HepG2 (cell line): ENCODE data around the gene PAXX. TPM values are rescaled to one million over a fixed set of nuclear protein-coding genes. Genes with fewer than 3 reads are reported as not detected.

Source experiments
- BATF2 ChIP-seq: sonication (generic); formaldehyde crosslinking; IDR thresholded peaks from 2 replicates; pipeline ENCODE4 v1.8.0; 2022; ENCODE audit warnings: mild to moderate bottlenecking, missing genetic modification reagents, moderate library complexity
- BORCS8-MEF2B ChIP-seq: sonication (generic); formaldehyde crosslinking; IDR thresholded peaks from 2 replicates; pipeline ENCODE4 v1.8.0; 2022; ENCODE audit warnings: mild to moderate bottlenecking, missing genetic modification reagents
- EED ChIP-seq: sonication (generic); formaldehyde crosslinking; IDR thresholded peaks from 2 replicates; pipeline ENCODE4 v1.5.0; 2020; ENCODE audit warnings: mild to moderate bottlenecking, missing genetic modification reagents
- ELF1 ChIP-seq: sonication (generic); formaldehyde crosslinking; IDR thresholded peaks from 2 replicates; pipeline ENCODE4 v1.4.0; 2020; ENCODE audit warnings: missing genetic modification reagents
- HIC2 ChIP-seq: sonication (generic); formaldehyde crosslinking; IDR thresholded peaks from 2 replicates; pipeline ENCODE4 v1.9.0; 2022; ENCODE audit warnings: low read depth, missing genetic modification reagents
- KDM3A ChIP-seq: IDR thresholded peaks from 2 replicates; pipeline ENCODE4 v1.6.1; 2018; ENCODE audit warnings: low read depth, missing compliant biosample characterization
- MXD4 ChIP-seq: IDR thresholded peaks from 2 replicates; pipeline ENCODE4 v1.6.1; 2016; ENCODE audit warnings: mild to moderate bottlenecking, missing biosample characterization, missing genetic modification reagents
- MZF1 ChIP-seq: sonication (generic); formaldehyde crosslinking; IDR thresholded peaks from 2 replicates; pipeline ENCODE4 v1.8.1; 2023; ENCODE audit warnings: mild to moderate bottlenecking, missing genetic modification reagents, borderline replicate concordance
- NBN ChIP-seq: fragments of 450-650 bp; conservative IDR thresholded peaks from 2 replicates; pipeline ENCODE4 v1.6.1; 2017
- NR0B2 ChIP-seq: sonication (generic); formaldehyde crosslinking; IDR thresholded peaks from 2 replicates; pipeline ENCODE4 v1.4.0; 2020; ENCODE audit warnings: mild to moderate bottlenecking, missing genetic modification reagents
- PAX8 ChIP-seq: sonication (generic); formaldehyde crosslinking; IDR thresholded peaks from 2 replicates; pipeline ENCODE4 v1.8.0; 2022; ENCODE audit warnings: mild to moderate bottlenecking, missing genetic modification reagents, borderline replicate concordance
- POLR2A ChIP-seq, 2 experiments: IDR thresholded peaks; 2 replicates each; pipeline ENCODE4 v1.6.1; 2011; ENCODE audit warnings: low read depth in 2 of 2, low read length in 2 of 2, mild to moderate bottlenecking in 1 of 2, moderate library complexity in 1 of 2; ENCODE audit not compliant: insufficient read depth in 1 of 2
- RELA ChIP-seq: sonication (generic); formaldehyde crosslinking; IDR thresholded peaks from 2 replicates; pipeline ENCODE4 v1.4.0; 2020; ENCODE audit warnings: missing genetic modification reagents
- RXRA ChIP-seq: sonication (generic); formaldehyde crosslinking; IDR thresholded peaks from 2 replicates; pipeline ENCODE4 v1.5.1; 2020; ENCODE audit warnings: missing genetic modification reagents
- SMAD9 ChIP-seq: sonication (generic); formaldehyde crosslinking; IDR thresholded peaks from 2 replicates; pipeline ENCODE4 v1.5.1; 2020; ENCODE audit warnings: mild to moderate bottlenecking, missing genetic modification reagents
- SNAI1 ChIP-seq: sonication (generic); formaldehyde crosslinking; IDR thresholded peaks from 2 replicates; pipeline ENCODE4 v1.5.0; 2020; ENCODE audit warnings: mild to moderate bottlenecking, missing genetic modification reagents, borderline replicate concordance
- SP1 ChIP-seq, 2 experiments: fragments of 450-650 bp in 1 of 2; sonication (generic) in 1 of 2; formaldehyde crosslinking in 1 of 2; IDR thresholded peaks; 2 replicates each; pipeline versions ENCODE4 v1.4.0 to v1.6.1; 2016 to 2020; ENCODE audit warnings: missing genetic modification reagents in 1 of 2
- TMF1 ChIP-seq: sonication (generic); formaldehyde crosslinking; IDR thresholded peaks from 2 replicates; pipeline ENCODE4 v1.8.1; 2022; ENCODE audit warnings: low read depth, missing genetic modification reagents
- U2AF1 ChIP-seq: fragments of 200-400 bp; formaldehyde crosslinking; optimal IDR thresholded peaks from 2 replicates; pipeline ENCODE3; 2017; ENCODE audit warnings: mild to moderate bottlenecking, low read depth, low read length
- ZBTB21 ChIP-seq: sonication (generic); formaldehyde crosslinking; IDR thresholded peaks from 2 replicates; pipeline ENCODE4 v1.4.0; 2020; ENCODE audit warnings: missing genetic modification reagents
- ZFX ChIP-seq: sonication (generic); formaldehyde crosslinking; IDR thresholded peaks from 2 replicates; pipeline ENCODE4 v1.4.0; 2020; ENCODE audit warnings: mild to moderate bottlenecking, low read depth, missing genetic modification reagents, moderate library complexity
- ZHX1 ChIP-seq: sonication (generic); formaldehyde crosslinking; IDR thresholded peaks from 2 replicates; pipeline ENCODE4 v1.8.1; 2022; ENCODE audit warnings: low read depth, mild to moderate bottlenecking, missing genetic modification reagents
- ZNF224 ChIP-seq: sonication (generic); formaldehyde crosslinking; IDR thresholded peaks from 2 replicates; pipeline ENCODE4 v1.5.0; 2020; ENCODE audit warnings: mild to moderate bottlenecking, missing genetic modification reagents
- ZNF44 ChIP-seq: sonication (generic); formaldehyde crosslinking; IDR thresholded peaks from 2 replicates; pipeline ENCODE4 v1.5.1; 2020; ENCODE audit warnings: mild to moderate bottlenecking, missing genetic modification reagents
- ZNF562 ChIP-seq: sonication (generic); formaldehyde crosslinking; IDR thresholded peaks from 2 replicates; pipeline ENCODE4 v1.8.0; 2022; ENCODE audit warnings: missing genetic modification reagents, borderline replicate concordance
- ZNF616 ChIP-seq: sonication (generic); formaldehyde crosslinking; IDR thresholded peaks from 2 replicates; pipeline ENCODE4 v1.5.0; 2020; ENCODE audit warnings: low read depth, mild to moderate bottlenecking, missing genetic modification reagents
- ZNF670 ChIP-seq: sonication (generic); formaldehyde crosslinking; IDR thresholded peaks from 2 replicates; pipeline ENCODE4 v1.8.0; 2022; ENCODE audit warnings: mild to moderate bottlenecking, missing genetic modification reagents, borderline replicate concordance
- polyA plus RNA-seq, 8 experiments: library from polyadenylated mRNA; depleted of rRNA in 3 of 8; stranded (reverse) in 7 of 8; unstranded in 1 of 8; fragments of >200 nt; fragmentation: Illumina TruSeq in 4 of 8; extraction: Trizol in 4 of 8; gene quantifications; 2 replicates each; pipeline versions ENCODE4 v1.2.1 to v1.2.3, GENCODE V29; 2011 to 2016; ENCODE audit warnings: low read depth in 4 of 8, missing spikeins in 1 of 8, mixed read lengths in 1 of 8; ENCODE audit not compliant: insufficient read depth in 1 of 8
- total RNA-seq, 5 experiments: library from RNA; depleted of rRNA; stranded (reverse); fragments of >200 nt; fragmentation: Illumina TruSeq; extraction: Trizol; gene quantifications; 2 replicates each; pipeline ENCODE4 v1.2.3, GENCODE V29; 2016; ENCODE audit warnings: low read depth in 1 of 5

Gene PAXX
- total and polyA plus RNA-seq, 2 of the 13 experiments (the other 11 are each of a cell fraction or from before 2014, with no cell fraction given) = 14.0 to 31.9 TPM

GRCh38 chr9:136946228-136947027, 45.8 kb upstream of the PAXX start (continued):
- no peak for TF ChIP-seq ZHX1
- no peak for TF ChIP-seq SNAI1 (CRISPR knock-in tag)
- no peak for TF ChIP-seq NBN
- TF ChIP-seq ZNF616 (CRISPR knock-in tag) = no peak
- TF ChIP-seq ZNF224 (CRISPR knock-in tag) = no peak
- TF ChIP-seq MXD4 (CRISPR knock-in tag) = no peak
- no peak for TF ChIP-seq ZNF562 (CRISPR knock-in tag)
- 0 out of 2 replicates have a peak, but pooled peaks have one; percentile 15 for TF ChIP-seq KDM3A (CRISPR knock-in tag)
- TF ChIP-seq ZFX (CRISPR knock-in tag) = 0 out of 2 replicates have a peak, but pooled peaks have one; percentile 29
- 0 out of 2 replicates have a peak, but pooled peaks have one; percentile 21 for TF ChIP-seq EED (CRISPR knock-in tag)
- no peak for TF ChIP-seq HIC2 (CRISPR knock-in tag)
- TF ChIP-seq MZF1 (CRISPR knock-in tag) = no peak
- TF ChIP-seq RXRA = no peak
- no peak for TF ChIP-seq TMF1 (CRISPR knock-in tag)
- no peak for TF ChIP-seq BORCS8-MEF2B (CRISPR knock-in tag)
- no peak for TF ChIP-seq NR0B2
- TF ChIP-seq PAX8 (CRISPR knock-in tag) = no peak
- TF ChIP-seq ZNF670 (CRISPR knock-in tag) = no peak
- 0 out of 2 replicates have a peak, but pooled peaks have one; percentile 6 for TF ChIP-seq BATF2
- TF ChIP-seq RELA (CRISPR knock-in tag) = no peak
- TF ChIP-seq POLR2A (IDR thresholded peaks at IDR 0.05; ENCODE audit: insufficient read depth in 1 of 2, low read depth in 2 of 2, low read length in 2 of 2) = no peak
- no peak for TF ChIP-seq ELF1 (CRISPR knock-in tag)
- no peak for TF ChIP-seq ZBTB21
- no peak for TF ChIP-seq SMAD9
- no peak for TF ChIP-seq SP1 (IDR thresholded peaks at IDR 0.05)
- TF ChIP-seq SP1 (CRISPR knock-in tag; IDR thresholded peaks at IDR 0.05) = no peak
- no peak for TF ChIP-seq U2AF1
- no peak for TF ChIP-seq ZNF44 (CRISPR knock-in tag)
